ENCODE measurements around the gene ADGRV1.

ADGRV1 gene

DNA sequence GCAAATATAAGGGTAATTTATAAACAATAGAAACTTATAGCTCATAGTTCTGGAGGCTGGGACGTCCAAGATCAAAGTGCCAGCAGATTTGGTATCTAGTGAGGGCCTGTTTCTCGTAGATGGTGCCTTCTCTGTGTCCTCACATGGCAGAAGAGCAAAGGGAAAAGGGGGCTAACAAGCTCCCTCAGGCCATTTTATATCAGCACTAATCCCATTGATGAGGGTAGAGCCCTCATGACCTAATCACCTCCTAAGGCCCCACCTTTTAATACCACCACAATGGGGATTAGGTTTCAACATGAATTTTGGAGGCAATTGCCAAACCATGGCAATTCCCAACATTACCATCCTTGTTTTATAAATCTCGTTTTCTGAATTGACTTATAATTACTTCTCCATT is 564.7 kb downstream of the ADGRV1 start:
- DNase-seq: no peak

GRCh38 chr5:91123901-91124300 is 565.3 kb downstream of the ADGRV1 start:
- DNase-seq: peak; percentile 31

- DNase-seq: no peak
These were observed 567.3 kb downstream of the ADGRV1 start for GRCh38 chr5:91125916-91126315.

GRCh38 chr5:91126448-91126847 is 567.9 kb downstream of the ADGRV1 start:
- peak; percentile 82 for DNase-seq

- no peak for DNase-seq
These were observed 568.3 kb downstream of the ADGRV1 start for GRCh38 chr5:91126888-91127287.

- no peak for DNase-seq
These were observed 569.0 kb downstream of the ADGRV1 start for GRCh38 chr5:91127456-91128081.

DNA sequence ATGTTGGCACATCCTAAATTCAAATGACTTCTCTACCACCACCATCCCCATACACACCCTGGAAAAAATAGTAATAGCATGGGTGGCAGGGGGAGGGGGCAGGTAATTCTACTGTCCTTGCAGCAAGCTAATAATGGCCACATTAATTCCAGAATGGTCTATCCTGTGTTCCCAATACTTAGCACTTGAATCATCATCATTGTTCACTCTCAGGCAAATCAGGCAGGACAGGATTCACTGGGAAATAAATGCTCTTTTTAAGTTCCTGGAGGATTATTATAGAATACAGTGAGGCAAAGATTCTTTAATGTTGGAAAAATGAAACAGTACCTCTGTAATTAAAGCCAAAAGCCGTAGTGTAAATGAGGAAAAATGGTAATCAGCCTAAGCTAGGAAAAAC is 570.0 kb downstream of the ADGRV1 start:
- no peak for DNase-seq

GRCh38 chr5:91129748-91130147 is 571.2 kb downstream of the ADGRV1 start:
- DNase-seq: no peak

DNA sequence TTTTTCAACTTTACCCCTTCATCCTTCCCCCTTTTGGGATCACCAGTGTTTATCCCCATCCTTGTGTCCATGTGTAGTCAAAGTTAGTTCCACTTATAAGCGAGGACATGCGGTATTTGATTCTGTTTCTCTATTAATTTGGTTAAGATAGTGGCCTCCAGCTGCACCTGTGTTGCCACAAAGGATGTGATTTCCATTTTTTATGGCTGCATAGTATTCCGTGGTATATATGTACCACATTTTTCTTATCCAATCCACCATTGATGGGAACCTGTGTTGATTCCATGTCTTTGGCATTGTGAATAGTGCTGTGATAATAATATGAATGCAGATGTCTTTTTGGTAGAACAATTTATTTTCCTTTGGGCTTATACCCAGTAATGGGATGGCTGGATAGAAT is 572.2 kb downstream of the ADGRV1 start:
- DNase-seq: no peak

- no peak for DNase-seq
These were observed 574.0 kb downstream of the ADGRV1 start for GRCh38 chr5:91132550-91132949.

GRCh38 chr5:91133183-91133582 is 574.6 kb downstream of the ADGRV1 start:
- no peak for DNase-seq

GRCh38 chr5:91135475-91136248 is 577.1 kb downstream of the ADGRV1 start:
- DNase-seq: no peak

- peak; percentile 31 for DNase-seq
These were observed 577.7 kb downstream of the ADGRV1 start for GRCh38 chr5:91136271-91136670.

- no peak for DNase-seq
These were observed 579.0 kb downstream of the ADGRV1 start for GRCh38 chr5:91137647-91138046.

DNA sequence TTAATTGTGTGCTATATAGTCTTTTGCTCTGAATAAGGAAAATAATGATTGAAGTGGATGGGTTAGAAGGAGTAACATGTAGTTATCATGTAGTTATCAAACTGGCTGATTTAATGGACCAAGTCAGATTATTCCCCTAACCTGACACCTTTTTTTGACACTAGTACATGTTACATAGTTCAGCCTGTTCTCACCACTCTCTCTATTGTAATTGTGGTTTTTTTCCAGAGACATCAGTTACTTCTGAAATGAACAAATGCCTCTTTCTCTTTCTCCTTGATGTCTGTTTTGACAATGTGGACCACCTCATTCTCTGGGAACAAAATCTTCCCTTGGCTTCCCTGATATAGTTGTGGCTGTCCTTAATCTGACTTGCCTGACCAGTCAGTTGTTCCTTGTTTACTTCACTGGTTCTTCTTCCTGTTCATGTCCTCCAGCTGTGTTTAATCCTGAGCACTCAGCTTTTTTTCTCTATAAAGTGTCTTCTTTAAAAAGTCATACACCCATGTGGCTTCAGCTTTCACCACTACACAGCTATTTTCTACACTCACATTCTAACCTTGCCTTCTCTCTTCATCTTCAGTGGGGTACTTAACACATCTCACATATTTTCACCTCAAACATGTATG is 581.1 kb downstream of the ADGRV1 start:
- no peak for DNase-seq

DNA sequence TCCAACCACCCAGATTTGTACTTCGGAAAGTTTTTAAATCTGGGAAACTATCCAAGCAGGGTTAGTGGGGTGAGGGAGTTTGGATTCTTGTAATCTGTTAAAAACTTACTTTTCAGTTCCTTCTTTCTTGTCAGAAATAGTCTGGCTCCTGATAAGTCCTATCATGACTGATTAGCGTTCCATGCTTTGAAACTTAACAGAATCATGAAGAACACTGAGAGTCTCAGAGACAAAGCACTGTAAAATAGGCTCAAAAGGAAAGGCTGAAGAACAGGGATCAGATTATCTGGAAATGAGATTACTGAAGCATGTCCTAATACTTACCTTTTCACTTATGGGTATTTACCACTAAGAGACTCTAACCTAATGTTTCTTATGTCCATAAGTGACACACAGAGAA is 582.1 kb downstream of the ADGRV1 start:
- DNase-seq: no peak

- no peak for DNase-seq
These were observed 583.0 kb downstream of the ADGRV1 start for GRCh38 chr5:91141642-91142041.

DNA sequence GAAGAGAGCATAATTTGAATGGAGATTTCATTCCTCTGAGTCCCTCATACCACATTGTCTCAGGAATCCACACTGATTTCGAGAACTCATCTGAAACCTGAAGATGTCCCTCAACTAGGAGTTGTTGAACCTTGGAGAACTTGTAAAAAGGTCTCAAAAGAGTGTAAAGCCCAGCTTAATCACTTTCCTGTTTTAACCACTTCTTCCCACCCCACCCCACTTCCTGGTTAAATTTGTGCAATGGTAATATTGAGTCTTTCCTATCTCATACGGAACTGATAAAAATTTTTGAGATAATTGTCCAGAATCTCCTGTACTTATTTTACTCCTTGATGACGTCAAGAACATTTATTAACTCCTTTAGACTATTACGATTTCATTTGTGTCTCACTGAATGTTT is 583.8 kb downstream of the ADGRV1 start:
- no peak for DNase-seq

DNA sequence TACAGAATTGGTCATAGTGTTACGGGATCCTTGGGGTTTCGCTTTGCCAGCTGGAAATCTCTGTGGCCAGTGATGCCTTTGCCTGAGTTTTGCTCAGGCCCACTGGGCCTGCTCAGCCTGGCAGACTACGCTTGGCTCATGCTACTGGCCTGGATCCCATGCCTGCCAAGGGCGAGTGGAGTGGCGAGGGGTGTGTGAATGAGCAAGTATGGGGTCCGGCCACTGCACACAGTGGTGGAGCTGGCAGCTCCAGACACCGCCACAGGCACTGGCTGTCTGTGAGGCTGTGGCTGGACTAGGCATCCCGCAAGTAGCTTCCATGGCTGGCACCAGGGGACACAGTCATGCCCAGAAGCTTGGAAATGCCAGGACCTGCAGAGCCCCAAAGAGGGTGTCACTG is 584.2 kb downstream of the ADGRV1 start:
- DNase-seq: no peak

DNA sequence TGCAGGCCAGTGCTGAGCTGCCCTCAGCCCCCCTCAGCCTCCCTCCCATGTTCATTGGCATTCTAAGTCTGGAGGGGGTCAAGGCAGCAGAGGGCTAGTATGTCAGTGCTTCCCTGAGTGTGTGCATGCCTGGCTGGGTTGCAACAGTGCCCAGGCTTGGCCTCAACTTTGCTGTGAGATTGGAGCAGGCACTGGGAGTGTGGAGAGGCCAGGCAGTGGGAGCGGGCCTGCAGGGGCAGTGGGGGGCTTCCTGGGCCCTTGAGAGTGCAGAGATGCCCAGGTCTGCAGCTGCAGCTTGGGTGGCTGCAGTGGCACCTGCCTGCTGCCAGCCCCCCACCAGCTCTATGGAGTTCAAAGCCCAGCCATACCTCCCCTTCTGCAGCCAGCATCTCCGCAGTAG is 585.2 kb downstream of the ADGRV1 start:
- no peak for DNase-seq

- DNase-seq: no peak
These were observed 586.1 kb downstream of the ADGRV1 start for GRCh38 chr5:91144491-91145332.

DNA sequence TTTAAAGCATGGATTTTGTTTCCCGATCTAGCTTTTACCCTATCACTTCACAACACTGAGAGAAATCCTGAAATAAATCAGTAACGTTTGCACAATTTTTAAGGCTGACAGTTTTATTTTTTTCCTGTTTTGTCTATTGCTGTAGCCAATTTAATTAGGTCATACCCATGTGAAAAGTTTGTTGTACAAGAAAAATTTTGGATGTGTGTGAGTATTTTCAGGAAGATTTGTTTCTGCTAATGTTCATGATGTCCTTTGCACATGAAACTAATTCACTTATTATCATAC is 586.7 kb downstream of the ADGRV1 start:
- no peak for DNase-seq

- DNase-seq: no peak
These were observed 587.6 kb downstream of the ADGRV1 start for GRCh38 chr5:91146230-91146629.
